Measurements from ENCODE around the gene SCRN2. TPM values are rescaled to one million over a fixed set of nuclear protein-coding genes. Genes with fewer than 3 reads are reported as not detected.

The SCRN2 gene
- 10 to 100 TPM; 31.4 to 78.5 (median 39.5) TPM for polyA plus RNA-seq (ENCODE audit: insufficient read length in 4 of 4)

- peak; percentile 73 to 81 (median 76) for DNase-seq (ENCODE audit: low read depth in 4 of 4, low spot score in 3 of 4)
These were observed at the start of gene SCRN2 for GRCh38 chr17:47840742-47841487. SCRN2 (minus strand) TSS chr17:47841273; CDS start chr17:47840843, 430 bp downstream.

- peak in 2 of 4 donors; percentile 68 to 70 for DNase-seq (ENCODE audit: low read depth in 4 of 4, low spot score in 3 of 4)
These were observed 48.9 kb upstream of the SCRN2 start for GRCh38 chr17:47889734-47890529.

GRCh38 chr17:47888293-47888692 lies 47.2 kb upstream of the SCRN2 start:
- no peak for DNase-seq (ENCODE audit: low read depth in 4 of 4, low spot score in 3 of 4)

GRCh38 chr17:47884905-47885730 lies 44.0 kb upstream of the SCRN2 start:
- DNase-seq (ENCODE audit: low read depth in 4 of 4, low spot score in 3 of 4): no peak

- no peak for DNase-seq (ENCODE audit: low read depth in 4 of 4, low spot score in 3 of 4)
These were observed 43.3 kb upstream of the SCRN2 start for GRCh38 chr17:47884427-47884740.

GRCh38 chr17:47883589-47884426 lies 42.7 kb upstream of the SCRN2 start:
- no peak for DNase-seq (ENCODE audit: low read depth in 4 of 4, low spot score in 3 of 4)

- no peak for DNase-seq (ENCODE audit: low read depth in 4 of 4, low spot score in 3 of 4)
These were observed 41.9 kb upstream of the SCRN2 start for GRCh38 chr17:47882695-47883588.

GRCh38 chr17:47882247-47882646 lies 41.2 kb upstream of the SCRN2 start:
- DNase-seq (ENCODE audit: low read depth in 4 of 4, low spot score in 3 of 4): no peak

- DNase-seq (ENCODE audit: low read depth in 4 of 4, low spot score in 3 of 4): no peak
These were observed 38.8 kb upstream of the SCRN2 start for GRCh38 chr17:47879776-47880454.

- DNase-seq (ENCODE audit: low read depth in 4 of 4, low spot score in 3 of 4): no peak
These were observed 38.0 kb upstream of the SCRN2 start for GRCh38 chr17:47879028-47879585.

GRCh38 chr17:47878203-47879027 lies 37.3 kb upstream of the SCRN2 start:
- DNase-seq (ENCODE audit: low read depth in 4 of 4, low spot score in 3 of 4): no peak

- DNase-seq (ENCODE audit: low read depth in 4 of 4, low spot score in 3 of 4): peak in 1 of 4 donors; percentile 73
These were observed 36.4 kb upstream of the SCRN2 start for GRCh38 chr17:47877368-47878034.

- DNase-seq (ENCODE audit: low read depth in 4 of 4, low spot score in 3 of 4): no peak
These were observed 34.2 kb upstream of the SCRN2 start for GRCh38 chr17:47875011-47875985.

- DNase-seq (ENCODE audit: low read depth in 4 of 4, low spot score in 3 of 4): no peak
These were observed 32.4 kb upstream of the SCRN2 start for GRCh38 chr17:47873200-47874090.

All from left renal pelvis (tissue), 4 donors.